CD4-positive, alpha-beta T cell treated with Interleukin-6 for 4 hours (primary cell): ENCODE data around the gene ARMC6.
"Not testable (repeated sequence)": the region's sequence is repeated elsewhere in the genome, so short reads cannot be mapped to it uniquely, and the experiment has no call there.

Source experiments
- DNase-seq: peaks from one replicate; pipeline ENCODE4 v3.0.0-alpha.2; 2020; ENCODE audit warnings: mixed read lengths

The ARMC6 gene

DNA sequence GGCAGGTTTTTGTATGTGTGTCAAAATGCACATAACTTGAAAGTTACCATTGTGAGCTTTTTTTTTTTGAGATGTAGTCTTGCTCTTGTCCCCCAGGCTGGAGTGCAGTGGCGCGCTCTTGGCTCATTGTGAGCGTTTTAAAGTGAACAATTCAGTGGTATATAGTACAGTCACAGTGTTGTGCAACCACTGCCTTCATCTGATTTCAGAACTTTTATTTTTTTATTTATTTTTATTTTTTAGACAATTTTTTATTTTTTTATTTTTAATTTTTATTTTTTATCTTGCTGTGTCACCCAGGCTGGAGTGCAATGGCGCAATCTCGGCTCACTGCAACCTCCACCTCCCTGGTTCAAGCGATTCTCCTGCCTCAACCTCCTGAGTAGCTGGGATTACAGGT is 45.4 kb downstream of the ARMC6 start:
- no peak for DNase-seq

DNA sequence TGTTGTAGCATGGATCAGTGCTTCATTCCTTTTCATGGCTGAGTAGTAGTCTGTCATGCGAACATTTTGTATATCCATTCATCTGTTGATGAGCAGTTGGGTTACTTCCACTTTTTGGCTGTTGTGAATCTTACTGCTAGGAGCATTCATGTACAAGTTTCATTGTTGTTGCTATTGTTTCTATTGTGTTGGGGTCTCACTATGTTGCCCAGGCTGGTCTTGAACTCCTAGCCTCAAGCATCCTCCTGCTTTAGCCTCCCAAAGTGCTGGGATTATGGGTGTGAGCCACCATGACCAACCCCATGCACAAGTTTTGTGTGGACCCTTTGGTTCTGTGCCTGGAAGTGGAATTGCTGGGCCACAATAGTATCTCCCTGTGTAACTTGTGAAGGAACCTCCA is 46.2 kb downstream of the ARMC6 start:
- DNase-seq: no peak

DNA sequence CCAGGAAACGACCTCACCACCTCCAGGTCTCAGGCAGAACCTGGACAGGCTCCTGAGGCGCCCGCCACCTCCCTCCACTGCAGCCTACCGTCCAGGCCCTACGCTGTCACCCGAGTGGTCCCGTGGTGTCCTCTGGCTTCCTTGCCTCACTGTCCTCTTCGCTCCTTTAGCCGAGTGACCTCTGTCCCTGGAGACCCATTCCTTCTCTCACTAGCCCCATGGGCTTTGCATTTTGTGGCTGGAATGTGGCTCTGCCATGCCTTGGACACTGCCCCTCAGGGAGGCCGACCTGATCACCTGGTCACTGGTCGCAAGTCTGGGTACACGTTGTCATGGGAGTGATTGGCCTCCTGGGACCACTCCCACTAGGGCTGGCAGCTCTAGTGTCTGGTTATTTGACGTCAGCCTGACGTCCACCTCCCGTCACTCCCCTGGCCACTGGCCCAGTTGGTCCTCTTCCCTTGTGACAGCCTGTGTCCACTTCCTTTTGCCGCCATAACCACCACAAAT is 48.3 kb downstream of the ARMC6 start:
- no peak for DNase-seq

DNA sequence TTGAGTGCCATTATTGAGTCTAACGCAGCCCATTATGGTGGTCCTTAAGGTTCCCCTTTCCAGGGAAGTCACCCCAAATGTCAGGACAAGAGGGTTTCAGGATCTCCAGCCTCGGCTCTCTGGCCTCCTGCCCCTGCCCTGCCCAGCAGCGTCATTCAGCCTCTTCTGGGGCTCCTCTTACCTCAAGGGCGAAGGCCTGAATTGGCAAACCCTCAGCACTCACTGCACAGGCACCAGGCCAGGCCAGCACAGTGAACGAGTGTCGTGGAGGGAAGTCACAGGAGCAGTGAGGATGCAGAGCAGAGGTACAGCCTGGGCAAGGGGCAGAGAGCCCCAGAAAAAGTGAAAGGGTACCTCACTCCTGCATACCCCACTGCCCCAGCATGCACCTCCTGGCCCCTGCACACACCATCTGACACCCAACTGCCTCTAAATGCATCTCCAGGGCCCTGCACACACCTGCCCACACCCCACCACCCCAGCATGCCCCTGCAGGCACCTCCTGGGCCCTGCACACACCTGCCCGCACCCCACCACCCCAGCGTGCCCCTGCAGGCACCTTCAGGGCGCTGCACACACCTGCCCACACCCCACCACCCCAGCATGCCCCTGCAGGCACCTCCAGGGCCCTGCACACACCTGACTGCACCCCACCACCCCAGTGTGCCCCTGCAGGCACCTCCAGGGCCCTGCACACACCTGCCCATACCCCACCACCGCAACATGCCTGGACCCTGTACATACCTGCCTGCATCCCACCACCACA is 50.2 kb downstream of the ARMC6 start:
- no peak for DNase-seq

DNA sequence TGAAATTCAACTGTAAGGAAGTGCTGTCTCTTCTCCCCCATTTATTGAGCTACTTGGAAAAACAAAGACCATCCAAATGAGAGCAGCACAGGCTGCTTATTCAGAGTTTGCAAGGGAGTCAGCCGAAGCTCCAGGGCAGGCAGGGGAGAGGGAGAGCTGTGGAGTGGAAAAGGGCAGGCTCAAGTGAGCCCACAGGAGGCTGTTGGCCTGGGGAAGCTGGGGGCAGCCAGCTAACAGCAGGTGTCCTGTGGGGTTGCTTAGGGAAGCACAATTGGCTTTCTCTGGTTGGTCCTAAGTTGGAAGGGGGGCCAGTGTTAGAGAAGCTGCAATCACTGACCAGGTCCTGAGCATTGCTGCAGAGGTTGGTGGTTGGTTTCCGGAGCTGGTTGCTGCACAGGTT is 54.3 kb downstream of the ARMC6 start:
- DNase-seq: no peak

DNA sequence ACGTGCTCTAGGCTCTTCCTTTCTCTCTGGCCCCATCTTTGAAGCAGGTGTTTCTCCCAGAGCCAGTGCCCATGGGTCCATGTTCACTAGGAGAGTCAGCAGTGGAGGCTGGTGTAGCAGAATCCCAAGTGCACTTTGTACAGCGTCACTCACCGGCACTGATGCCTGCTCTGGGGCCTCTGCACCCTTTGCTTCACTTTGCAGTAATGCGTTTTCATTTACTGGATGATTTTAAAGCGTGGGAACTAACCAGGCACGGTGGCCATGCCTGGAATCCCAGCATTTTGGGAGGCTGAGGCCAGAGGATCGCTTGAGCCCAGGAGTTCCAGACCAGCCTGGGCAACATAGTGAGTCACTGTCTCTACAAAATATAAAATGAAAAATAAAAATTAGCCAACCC is 61.1 kb downstream of the ARMC6 start:
- DNase-seq: no peak

DNA sequence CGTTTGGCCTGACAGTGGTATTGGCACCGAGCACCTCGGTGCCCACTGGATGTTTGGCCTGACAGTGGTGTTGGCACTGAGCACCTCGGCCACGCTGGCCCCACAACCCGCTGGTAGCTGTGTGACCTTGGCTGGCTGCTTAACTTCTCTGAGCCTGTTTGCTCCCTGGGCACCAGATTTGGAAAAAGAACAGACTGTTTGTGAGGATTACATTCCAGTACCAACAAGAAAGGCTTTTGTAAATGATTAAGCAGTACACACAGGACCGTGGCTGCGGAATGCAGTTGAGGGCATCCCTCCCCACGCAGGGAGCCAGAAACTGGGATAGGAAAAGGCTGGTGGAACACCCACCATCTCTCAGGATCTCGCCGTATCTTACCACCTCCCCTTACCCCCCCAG is 62.3 kb downstream of the ARMC6 start:
- no peak for DNase-seq

DNA sequence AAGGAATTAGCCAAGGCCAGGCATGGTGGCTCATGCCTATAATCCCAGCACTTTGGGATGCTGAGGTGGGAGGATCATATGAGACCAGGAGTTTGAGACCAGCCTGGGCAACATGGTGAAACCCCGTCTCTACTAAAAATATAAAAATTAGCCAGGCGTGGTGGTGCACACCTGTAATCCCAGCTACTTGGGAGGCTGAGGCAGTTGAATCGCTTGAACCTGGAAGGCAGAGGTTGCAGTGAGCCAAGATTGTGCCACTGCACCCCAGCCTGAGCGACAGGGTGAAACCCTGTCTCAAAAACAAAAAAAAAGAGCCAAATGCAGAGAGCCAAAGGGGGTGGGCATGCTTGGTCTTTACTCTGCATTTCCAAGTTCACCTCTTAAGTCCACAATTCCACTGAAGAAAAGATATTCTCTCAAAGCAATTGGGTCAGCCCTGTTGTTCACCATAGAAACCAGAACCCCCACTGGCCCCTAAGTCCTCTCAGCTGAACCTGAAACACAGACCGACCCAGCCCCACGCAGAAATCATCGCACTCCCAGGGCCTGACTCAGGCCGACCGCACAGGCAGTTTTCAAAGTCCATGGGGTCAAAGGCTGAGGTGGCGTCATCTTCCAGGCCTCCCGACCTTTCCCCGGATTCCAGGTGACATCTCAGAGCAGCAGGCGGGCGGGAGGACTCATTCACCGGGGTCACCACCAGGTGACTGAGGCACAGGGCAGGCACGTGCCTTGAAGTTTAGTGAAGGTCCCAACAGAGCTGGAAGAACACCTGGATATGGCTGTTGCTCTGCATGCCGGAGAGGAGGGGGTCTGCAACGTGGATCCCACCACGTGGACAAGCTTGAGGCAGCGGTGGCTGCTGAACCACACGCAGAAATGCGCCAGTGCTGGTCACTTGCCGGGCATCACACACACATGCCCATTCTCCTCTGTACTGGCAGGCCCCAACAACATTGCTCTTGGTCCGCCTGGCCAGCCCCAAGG is 63.5 kb downstream of the ARMC6 start:
- DNase-seq: no peak

DNA sequence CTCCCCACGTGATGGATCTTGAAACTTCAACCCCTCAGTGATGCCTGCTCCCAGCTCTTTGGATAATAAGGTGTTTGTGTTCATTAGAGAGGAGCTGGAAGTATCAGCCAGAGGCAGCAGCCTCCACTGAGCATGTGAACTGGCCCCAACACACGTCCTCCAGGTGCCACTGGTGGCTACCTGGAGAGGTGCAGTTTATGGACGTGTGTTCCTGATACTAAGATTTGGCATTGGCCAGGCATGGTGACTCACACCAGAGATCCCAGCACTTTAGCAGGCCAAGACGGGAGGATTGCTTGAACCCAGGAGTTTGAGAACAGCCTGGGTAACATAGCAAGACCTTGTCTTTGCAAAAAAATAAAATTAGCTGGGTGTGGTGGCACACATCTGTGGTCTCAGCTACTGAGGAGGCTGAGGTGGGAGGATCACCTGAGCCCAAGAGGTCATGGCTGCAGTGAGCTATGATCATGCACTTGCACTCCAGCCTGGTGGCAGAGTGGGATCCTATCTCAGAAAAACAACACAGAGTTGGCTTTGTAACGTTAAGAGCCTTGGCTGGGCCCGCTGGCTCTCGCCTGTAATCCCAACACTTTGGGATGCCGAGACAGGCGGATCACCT is 64.8 kb downstream of the ARMC6 start:
- DNase-seq: no peak

DNA sequence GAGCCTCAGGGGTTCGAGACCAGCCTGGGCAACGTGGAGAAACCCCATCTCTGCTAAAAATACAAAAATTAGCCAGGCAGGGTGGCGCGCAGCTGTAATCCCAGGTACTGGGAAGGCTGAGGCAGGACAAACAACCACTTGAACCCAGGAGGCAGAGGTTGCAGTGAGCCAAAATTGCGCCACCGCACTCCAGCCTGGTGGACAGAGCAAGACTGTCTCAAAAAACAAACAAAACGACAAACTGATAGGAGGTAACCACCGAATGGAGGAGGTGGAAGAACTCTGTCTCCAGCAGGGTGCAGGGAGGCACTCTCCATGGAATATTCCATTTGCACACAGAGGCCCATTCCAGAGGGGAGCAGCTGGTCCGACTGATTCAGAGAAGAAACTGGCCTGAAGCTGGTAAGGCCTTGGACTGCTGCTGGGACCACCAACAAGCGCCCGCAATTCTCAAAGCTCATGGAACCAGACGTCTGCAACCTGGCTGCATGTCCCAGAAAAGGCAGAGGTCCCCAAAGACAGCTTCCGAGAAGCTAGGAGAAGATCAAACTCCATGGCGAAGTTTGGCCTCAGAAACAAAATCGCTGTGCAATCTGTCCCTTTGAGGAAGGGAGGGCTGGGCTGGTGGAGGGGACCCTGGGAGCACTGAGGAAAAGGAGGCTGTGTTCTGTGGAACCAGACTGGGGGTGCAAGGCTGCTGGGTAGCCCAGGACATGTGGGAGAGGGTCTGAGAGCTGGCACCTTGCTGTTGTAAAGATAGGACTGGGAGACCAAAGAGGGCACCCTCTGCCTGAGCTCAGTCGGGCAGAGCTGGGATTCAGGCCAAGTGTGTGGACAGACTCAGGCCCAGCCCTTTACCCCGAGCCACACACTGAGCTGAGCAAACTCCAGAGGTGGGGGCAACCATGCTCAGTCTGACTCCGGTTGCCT is 65.6 kb downstream of the ARMC6 start:
- no peak for DNase-seq

DNA sequence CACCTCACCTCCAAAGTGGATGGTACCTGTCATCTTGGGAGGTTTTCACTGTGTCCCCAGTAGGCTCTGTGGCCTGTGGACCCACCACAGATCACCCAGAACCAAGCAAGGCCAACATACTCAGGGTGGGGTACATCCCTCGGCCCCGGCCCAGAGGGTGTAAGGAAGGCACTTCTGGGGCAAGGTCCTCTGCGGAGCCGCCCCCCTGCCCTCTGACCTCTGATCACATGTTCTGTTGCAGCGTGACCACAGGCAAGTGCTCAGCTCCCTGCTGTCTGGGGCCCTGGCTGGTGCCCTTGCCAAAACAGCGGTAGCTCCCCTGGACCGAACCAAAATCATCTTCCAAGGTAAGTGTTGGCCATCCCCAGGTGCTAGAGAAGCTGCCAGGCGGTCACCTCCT is 68.1 kb downstream of the ARMC6 start:
- DNase-seq: no peak

DNA sequence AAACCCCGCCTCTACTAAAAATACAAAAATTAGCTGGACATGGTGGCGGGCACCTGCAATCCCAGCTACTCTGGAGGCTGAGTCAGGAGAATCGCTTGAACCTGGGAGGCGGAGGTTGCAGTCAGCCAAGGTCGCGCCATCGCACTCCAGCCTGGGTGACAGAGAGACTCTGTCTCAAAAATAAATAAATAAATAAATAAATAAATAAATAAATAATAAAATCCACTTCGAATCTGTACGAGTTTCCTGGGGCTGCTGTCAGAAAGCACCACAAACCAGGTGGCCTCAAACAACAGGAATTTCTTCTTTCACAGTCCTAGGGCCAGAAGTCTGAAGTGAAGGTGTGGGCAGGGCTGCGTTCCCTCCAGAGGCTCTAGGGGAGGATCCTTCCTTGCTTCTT is 69.2 kb downstream of the ARMC6 start:
- DNase-seq: not testable (repeated sequence)

DNA sequence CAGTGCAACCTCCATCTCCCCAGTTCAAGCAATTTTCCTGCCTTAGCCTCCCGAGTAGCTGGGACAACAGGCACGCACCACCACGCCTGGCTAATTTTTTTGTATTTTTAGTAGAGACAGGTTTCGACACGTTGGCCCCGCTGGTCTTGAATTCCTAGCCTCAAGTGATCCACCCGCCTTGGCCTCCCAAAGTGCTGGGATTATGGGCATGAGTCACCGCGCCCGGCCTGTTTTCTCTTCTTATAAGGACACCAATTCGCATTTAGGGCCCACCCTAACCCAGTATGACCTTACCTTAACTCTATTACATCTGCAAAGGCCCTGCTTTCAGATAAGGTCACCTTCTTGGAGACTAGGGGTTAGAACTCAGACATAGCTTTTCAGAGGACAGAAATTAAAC is 69.8 kb downstream of the ARMC6 start:
- DNase-seq: no peak

DNA sequence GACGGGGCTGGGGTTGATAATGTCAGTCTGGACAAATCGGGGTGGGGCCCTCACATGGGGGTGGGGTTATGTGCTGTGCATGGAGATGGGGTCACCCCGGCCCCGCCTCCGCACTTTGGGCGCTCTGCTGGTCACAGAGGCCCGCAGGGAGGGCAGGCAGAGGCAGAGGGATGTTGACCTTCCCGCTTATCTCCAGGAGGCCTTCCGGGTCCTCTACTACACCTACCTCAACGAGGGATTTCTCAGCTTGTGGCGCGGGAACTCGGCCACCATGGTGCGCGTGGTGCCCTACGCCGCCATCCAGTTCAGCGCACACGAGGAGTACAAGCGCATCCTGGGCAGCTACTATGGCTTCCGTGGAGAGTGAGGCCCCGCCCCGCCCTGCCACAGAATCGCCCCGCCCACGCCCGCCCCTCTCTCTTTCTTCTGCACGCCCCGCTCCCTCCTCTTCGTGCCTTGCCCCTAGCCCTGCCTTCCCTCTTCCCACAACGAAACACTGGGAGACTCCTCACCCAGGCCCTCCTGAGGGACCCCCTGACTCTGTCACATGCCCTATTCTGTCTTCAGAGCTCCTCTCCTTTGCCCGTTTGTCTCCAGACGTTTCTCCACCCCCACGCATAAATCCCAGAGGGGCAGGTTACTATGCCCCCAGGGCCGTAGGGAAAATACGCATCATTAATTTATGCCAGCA is 72.1 kb downstream of the ARMC6 start:
- peak; percentile 24 for DNase-seq

DNA sequence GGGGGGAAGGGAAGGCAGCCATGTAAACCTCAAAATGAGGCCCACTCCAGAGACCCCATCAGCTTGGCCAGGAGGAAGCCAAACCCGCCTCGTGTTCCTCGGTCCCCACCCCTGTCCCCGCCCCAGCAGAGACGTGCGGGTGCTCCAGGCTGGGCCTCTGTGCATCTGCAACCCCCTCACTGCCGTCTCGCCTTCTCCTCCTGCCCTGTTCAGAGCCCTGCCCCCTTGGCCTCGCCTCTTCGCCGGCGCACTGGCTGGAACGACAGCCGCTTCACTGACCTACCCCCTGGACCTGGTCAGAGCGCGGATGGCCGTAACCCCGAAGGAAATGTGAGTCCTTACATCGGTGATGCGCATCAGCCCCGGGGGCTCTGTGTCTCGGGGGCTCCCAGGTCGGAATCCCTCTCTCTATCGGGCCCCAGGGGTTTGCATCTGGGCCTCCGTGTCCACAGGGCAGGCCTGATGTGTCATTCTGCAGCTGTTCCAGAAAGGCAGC is 72.7 kb downstream of the ARMC6 start:
- no peak for DNase-seq

DNA sequence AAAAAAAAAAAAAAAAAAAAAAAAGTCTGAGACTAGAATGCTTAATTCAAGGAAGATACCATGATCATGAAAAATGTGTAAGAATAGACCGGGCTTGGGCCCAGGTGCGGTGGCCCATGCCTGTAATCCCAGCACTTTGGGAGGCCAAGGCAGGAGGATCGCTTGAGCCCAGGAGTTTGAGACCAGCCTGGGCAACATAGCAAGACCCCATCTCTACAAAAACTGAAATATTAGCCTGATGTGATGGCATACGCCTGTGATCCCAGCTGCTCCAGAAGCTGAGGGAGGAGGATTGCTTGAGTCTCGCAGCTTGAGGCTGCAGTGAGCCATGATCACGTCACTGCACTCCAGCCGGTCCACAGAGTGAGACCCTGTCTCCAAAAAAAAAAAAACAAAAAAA is 73.5 kb downstream of the ARMC6 start:
- DNase-seq: not testable (repeated sequence)

DNA sequence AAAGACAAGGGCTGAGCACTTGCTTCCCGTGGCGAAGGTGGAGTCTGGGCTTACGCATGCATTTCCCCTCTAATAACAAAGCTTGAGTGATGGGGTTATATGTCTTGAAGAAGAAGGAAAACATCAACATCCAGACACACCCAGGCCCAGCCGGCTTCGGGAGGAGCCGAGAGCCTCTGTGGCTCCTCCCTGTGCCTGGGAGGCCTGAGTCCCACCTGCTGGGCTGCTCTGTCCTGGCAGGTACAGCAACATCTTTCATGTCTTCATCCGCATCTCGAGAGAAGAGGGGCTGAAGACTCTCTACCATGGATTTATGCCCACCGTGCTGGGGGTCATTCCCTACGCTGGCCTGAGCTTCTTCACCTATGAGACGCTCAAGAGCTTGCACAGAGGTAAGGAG is 74.3 kb downstream of the ARMC6 start:
- no peak for DNase-seq
